Fibroblast of gingiva (primary cell): ENCODE data around the gene MGAT4B.

ENCODE experiments used
- DNase-seq: peaks from one replicate; pipeline ENCODE4 v3.0.0-alpha.2; 2011; ENCODE audit warnings: low read depth

Gene MGAT4B

GRCh38 chr5:179825655-179826182, 19.1 kb upstream of the MGAT4B start:
- DNase-seq, result no peak

DNA sequence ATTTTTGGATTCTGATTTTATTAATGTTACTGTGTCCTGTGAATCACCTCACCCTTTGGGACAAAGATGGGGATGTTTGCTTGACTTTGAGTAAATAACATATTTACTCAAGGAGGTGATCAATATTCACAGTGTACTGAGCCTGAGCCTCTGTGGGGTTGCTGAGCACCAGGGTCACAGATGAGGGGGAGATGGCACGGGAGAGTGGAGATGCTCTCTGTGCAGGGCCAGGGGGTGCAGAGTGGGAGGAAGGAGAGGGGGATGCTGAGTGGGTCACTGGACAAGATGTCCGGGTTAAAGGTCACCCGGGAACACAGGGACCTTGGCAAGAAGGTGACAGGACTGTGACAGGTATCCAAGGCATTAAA, 18.1 kb upstream of the MGAT4B start:
- no peak for DNase-seq

- DNase-seq, result no peak
These were observed 17.5 kb upstream of the MGAT4B start for GRCh38 chr5:179823937-179824744.

GRCh38 chr5:179822444-179822990, 15.9 kb upstream of the MGAT4B start:
- DNase-seq, result no peak

DNA sequence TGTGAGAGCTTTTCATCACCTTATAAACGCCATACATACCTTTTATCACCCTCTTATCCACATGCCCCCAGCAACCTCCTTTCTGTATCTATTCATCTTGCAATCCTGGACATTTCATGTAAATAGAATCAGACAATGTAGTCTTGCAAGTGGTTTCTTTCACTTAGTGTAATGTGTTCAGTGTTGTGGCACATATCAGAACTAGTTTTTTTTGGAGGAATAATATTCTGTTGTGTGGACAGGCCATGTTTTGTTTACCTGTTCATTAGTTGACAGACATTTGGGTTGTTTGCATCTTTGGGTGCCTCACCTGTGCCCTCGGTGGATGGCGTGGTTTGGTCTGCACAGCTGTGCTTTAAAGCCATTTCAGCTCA, 15.4 kb upstream of the MGAT4B start:
- no peak for DNase-seq

- DNase-seq, result peak; percentile 94
These were observed 14.8 kb upstream of the MGAT4B start for GRCh38 chr5:179821298-179822058.

- peak; percentile 84 for DNase-seq
These were observed 14.0 kb upstream of the MGAT4B start, which contains the start of gene SQSTM1 for GRCh38 chr5:179820483-179821297. SQSTM1 (plus strand) TSS chr5:179820905; CDS start chr5:179820937, 32 bp downstream.

- DNase-seq, result no peak
These were observed 13.4 kb upstream of the MGAT4B start for GRCh38 chr5:179820127-179820482.

DNA sequence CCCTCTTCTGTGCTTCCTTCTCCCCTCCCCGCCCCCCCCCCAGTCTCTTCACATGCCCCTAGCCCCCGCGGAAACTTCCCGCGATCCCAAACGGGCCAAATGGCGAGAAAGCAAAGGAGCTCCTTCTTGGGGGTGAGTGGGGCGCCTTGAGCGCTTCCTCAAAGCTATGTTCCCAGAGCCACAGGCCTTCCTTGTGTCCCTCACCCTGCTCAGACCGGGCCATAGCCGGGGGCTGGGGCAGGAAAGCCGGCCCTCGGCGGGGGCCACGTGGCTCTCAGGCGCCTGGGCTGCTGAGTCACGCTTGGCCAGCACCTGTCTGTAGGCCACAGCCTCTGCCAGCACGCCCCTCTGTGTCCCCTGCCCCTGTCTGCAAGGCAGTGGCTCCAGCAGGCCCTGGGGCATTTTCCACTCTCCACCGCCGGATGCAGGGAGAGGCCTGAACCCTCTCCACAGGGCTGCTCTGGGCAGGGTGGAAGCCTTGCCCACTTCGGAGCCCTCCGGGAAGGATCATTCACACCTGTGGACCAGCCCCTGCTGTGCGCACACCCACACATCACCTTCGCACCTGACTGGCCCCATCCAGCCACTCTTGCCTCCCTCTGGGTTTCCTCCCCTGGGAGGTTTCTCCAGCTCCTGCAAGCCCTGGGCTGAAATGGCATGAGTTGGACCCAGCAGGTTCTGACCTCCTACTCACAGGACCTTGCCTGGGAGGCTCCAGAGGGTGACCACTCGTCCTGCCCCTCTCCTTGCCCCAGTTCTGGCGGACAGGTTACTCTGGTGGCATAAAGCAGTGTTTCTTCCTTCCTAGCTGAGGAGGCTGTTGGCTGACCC, 12.8 kb upstream of the MGAT4B start:
- DNase-seq, result peak; percentile 71

GRCh38 chr5:179818746-179819295, 12.2 kb upstream of the MGAT4B start:
- DNase-seq, result peak; percentile 95

GRCh38 chr5:179817890-179818745, 11.5 kb upstream of the MGAT4B start:
- DNase-seq, result no peak

GRCh38 chr5:179817470-179817840, 10.8 kb upstream of the MGAT4B start:
- DNase-seq, result no peak

GRCh38 chr5:179816796-179817469, 10.3 kb upstream of the MGAT4B start:
- DNase-seq, result no peak

DNA sequence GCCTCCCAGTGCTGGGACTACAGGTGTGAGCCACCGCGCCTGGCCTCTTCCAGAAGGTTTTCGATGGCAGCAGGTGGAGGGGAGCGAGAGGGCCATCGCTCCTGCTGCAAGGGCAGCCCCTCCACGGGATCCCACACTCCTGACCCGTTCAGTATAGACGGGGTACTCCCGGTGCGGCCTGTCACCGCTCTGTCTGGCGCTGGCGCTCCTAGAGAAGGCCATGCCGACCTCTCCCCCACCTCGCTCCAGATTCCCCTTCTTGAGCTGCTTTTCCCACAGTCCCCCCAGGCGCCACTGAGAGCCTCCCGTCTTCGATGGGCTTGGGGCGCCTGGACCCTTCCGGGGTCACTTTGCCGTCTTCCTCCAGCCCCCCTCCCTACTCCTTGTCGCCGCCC, 9.7 kb upstream of the MGAT4B start:
- DNase-seq, result no peak

DNA sequence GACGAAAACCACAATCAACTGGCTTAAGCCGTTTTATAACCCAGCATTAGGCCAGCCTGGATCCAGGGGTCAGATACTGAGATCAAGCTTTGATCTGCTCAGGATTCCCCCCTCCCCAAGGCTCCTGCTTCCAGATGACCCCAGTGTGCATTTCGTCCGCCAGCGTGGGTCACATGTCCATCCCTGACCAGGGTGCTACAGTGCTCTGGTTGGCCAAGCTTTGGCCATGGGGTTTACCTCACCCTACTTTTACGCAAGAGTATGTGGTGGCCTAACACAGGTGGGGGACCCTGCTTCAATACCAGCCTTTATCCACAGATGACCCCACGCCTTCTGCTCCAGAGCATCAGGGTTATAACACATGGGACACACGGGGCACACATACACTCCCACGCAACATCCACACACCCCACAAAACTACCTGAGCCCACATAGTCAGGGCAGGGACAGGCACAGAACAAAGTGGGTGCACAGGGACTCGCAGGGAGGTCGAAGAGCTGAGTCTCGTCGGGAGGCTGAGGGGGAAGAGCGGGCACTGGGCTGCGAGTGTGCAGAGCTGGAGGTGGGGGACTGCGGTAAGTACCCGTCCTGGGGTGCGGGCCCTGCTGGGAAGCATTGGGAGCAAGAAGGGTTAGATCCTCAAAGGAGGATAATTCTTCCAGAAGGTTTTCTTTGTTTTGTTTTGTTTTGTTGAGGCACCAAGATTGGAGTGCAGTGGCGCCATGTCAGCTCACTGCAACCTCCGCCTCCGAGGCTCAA, 9.0 kb upstream of the MGAT4B start:
- no peak for DNase-seq

DNA sequence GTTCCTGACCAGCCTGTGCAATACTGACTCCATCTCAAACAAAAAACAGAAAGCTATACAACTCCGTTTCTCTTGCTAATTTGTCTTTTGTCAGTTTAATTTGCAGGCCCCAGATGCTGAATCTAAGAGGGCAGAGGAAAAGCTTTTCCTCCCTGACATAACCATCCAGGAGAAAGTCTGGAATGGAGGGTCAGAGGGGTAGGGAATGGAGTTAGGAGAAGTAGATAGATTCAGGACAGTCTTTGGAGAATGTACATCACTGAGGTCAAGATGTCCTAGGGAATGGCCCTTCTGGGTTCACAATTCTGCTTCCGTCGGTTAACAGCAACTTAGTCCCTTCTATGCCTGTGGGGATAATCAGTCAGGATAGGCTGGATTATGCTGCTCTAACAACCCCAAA, 7.4 kb upstream of the MGAT4B start:
- DNase-seq, result no peak

DNA sequence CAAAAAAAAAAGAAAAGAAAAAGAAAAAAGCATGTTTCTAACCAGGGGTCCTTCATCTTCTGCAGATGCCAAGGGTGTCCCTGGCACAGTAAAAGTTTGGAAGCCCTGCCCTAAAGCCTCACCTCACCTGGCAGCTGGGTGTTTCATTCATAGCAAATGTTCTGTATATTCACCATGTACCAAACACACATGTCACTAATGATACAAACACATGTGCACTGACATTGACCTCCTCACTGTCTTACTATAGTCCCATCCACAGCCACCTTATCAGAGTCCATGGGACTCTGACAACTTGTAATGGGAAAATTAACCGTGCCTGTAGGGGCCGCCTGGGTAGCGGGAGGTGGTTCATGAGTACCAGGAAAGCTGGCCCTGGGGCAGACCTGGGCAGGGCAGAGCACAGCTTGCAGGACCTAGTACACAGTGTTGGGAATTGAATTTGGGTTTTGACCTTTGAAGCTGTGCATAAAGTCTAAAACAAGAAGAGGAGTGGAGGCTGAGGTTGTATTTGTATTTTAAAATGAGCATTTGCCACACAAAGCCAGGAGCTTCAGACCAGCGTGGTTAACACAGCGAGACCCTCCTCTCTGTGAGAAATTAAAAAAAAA, 6.4 kb upstream of the MGAT4B start:
- DNase-seq, result no peak

DNA sequence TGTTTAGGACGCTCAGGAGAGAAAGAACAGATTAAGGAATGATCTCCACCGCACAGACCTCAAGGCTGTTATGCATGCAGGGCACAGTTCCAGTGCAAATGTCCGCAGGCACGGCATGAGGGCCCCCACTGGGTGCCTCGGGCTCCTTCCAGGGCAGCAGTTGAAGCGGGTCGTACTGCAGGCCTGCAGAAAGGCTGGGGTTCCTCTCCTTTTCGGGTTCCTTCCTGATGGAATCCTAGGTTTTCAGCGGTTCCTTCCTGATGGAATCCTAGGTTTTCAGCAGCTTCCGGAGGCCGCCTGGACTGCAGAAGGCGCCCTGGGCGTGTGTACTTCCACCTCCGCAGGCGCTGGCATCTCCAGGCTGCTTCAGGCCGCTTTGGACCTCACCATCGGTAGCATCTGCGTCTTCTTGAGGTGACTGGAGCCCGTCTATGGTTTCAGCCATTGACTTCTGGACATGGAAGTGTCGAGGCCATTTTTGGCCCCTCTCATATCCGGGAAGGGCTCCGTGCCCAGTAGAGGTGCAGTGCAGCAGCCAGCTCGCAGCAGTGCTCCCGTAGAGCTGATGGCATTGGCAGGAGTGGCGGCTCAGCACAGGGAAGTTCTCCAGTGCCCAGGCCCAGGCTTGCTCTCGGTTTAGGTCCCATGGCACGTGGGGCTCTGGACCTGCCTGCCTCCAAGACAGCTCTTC, 5.6 kb upstream of the MGAT4B start:
- DNase-seq, result no peak
